Ishikawa (cell line): ENCODE results near the gene OR8G5.

ENCODE experiments used
- CEBPB ChIP-seq: IDR thresholded peaks from 2 replicates; pipeline ENCODE4 v1.6.1; 2012
- CREB1 ChIP-seq: IDR thresholded peaks from 2 replicates; pipeline ENCODE4 v1.6.1; 2012; ENCODE audit warnings: low read depth
- EGR1 ChIP-seq: IDR thresholded peaks from 2 replicates; pipeline ENCODE4 v1.6.1; 2012
- EP300 ChIP-seq: IDR thresholded peaks from 2 replicates; pipeline ENCODE4 v1.6.1; 2012; ENCODE audit warnings: borderline replicate concordance
- FOXM1 ChIP-seq: IDR thresholded peaks from 2 replicates; pipeline ENCODE4 v1.6.1; 2012; ENCODE audit warnings: low read depth, borderline replicate concordance
- NFIC ChIP-seq: IDR thresholded peaks from 2 replicates; pipeline ENCODE4 v1.6.1; 2012
- RAD21 ChIP-seq: IDR thresholded peaks from 2 replicates; pipeline ENCODE4 v1.6.1; 2012; ENCODE audit warnings: low read depth
- REST ChIP-seq: IDR thresholded peaks from 2 replicates; pipeline ENCODE4 v1.6.1; 2012; ENCODE audit warnings: low read depth, mild to moderate bottlenecking
- TAF1 ChIP-seq: IDR thresholded peaks from 2 replicates; pipeline ENCODE4 v1.6.1; 2012; ENCODE audit warnings: low read depth, mild to moderate bottlenecking
- TCF12 ChIP-seq: IDR thresholded peaks from 2 replicates; pipeline ENCODE4 v1.6.1; 2012; ENCODE audit warnings: low read depth
- TEAD4 ChIP-seq: IDR thresholded peaks from 2 replicates; pipeline ENCODE4 v1.6.1; 2012
- USF1 ChIP-seq: IDR thresholded peaks from 2 replicates; pipeline ENCODE4 v1.6.1; 2012
- YY1 ChIP-seq: IDR thresholded peaks from 2 replicates; pipeline ENCODE4 v1.6.1; 2012; ENCODE audit warnings: low read depth
- ZBTB7A ChIP-seq: IDR thresholded peaks from 2 replicates; pipeline ENCODE4 v1.6.1; 2012; ENCODE audit warnings: low read depth
- TF ChIP-seq, protein P1 (sequence below): IDR thresholded peaks from 2 replicates; pipeline ENCODE4 v1.6.1; 2012

The OR8G5 gene

DNA sequence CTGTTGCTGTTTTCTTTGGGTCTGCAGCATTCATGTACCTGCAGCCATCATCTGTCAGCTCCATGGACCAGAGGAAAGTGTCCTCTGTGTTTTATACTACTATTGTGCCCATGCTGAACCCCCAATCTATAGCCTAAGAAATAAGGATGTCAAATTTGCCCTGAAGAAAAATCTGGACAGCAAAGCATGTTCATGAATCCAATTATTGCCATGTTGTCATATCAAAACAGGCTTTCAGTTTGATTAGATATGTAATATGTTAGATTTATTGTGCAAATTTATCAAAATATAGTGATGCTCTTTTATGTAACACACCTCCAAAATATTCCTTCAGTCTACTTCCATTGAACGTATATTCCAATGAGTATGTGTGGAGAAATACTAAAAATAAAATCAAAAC, 30.7 kb upstream of the OR8G5 start:
- TF ChIP-seq YY1 (no peak), CREB1 (no peak), CEBPB (no peak), FOXM1 (no peak), USF1 (no peak), TAF1 (no peak), EP300 (no peak), NFIC (no peak), TCF12 (no peak), EGR1 (no peak), ZBTB7A (no peak)

- no peak for TF ChIP-seq ZBTB7A
- no peak for TF ChIP-seq CREB1
- TF ChIP-seq, protein P1, sequence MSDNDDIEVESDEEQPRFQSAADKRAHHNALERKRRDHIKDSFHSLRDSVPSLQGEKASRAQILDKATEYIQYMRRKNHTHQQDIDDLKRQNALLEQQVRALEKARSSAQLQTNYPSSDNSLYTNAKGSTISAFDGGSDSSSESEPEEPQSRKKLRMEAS = no peak
- no peak for TF ChIP-seq NFIC
- no peak for TF ChIP-seq CEBPB
- no peak for TF ChIP-seq USF1
- no peak for TF ChIP-seq REST
- no peak for TF ChIP-seq RAD21
- no peak for TF ChIP-seq TAF1
- no peak for TF ChIP-seq EP300
- no peak for TF ChIP-seq TCF12
- TF ChIP-seq EGR1 = no peak
- TF ChIP-seq YY1 = no peak
- no peak for TF ChIP-seq TEAD4
- no peak for TF ChIP-seq FOXM1
These were observed 22.8 kb upstream of the OR8G5 start for GRCh38 chr11:124233376-124233775.

- TF ChIP-seq CREB1 = no peak
- TF ChIP-seq, protein P1 = no peak
- TF ChIP-seq YY1 = no peak
- TF ChIP-seq TCF12 = no peak
- TF ChIP-seq NFIC = no peak
- no peak for TF ChIP-seq EP300
- no peak for TF ChIP-seq FOXM1
These were observed 17.7 kb upstream of the OR8G5 start for GRCh38 chr11:124238512-124238911.

DNA sequence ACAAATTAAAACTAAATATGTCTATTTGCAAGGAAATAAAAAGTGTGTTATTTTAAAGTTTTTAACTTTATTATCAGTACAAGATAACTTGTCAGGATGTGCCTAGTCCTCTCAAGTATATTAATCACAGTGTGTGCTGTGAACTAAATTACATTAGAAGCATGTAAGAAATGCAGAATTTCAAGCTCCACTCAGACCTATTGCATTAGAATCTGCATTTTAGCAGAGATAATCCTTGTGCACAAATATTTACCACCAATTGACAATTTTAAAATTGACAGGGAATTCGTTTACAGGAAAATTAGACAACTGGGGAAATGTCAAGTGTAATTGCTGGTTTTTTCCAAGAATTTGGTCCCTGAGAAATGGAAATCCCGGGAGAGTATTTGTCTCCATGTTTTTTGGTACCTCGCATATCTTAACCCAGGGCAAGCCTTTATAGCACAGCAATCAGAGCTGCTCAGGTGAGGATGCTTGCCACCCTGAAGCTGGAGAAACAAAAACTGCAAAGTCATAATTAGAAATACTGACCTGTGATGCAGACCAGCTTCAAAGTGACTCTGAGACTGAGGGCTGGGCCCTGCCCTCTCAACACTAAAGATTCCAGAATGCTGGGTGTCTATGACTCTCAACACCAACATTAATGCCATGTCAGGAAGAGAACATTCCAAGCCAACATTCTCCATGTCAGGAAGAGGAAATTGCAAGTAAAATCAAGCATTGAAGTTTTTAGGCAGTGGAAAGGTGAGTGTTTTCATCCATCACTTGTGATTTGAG, 15.4 kb upstream of the OR8G5 start, which contains the start of gene OR8G1:
TSS of gene OR8G1 (plus strand) at position 475 of the 777 bp plus-strand sequence. CDS start 8,581 bp downstream, outside the sequence.
- TF ChIP-seq NFIC (no peak), EP300 (no peak)

- TF ChIP-seq RAD21 (no peak), CREB1 (no peak), USF1 (no peak), EGR1 (no peak), TAF1 (no peak), TCF12 (no peak), EP300 (no peak), CEBPB (no peak), TEAD4 (no peak), ZBTB7A (no peak), NFIC (no peak), FOXM1 (no peak), REST (no peak), YY1 (no peak)
- TF ChIP-seq, protein P1 = no peak
These were observed 17.8 kb downstream of the OR8G5 start for GRCh38 chr11:124274000-124274399.
